ENCODE data around the gene MYL4. TPM values are rescaled to one million over a fixed set of nuclear protein-coding genes. Genes with fewer than 3 reads are reported as not detected.

The MYL4 gene
- polyA plus RNA-seq, 1 experiment, result 0.21 TPM

DNA sequence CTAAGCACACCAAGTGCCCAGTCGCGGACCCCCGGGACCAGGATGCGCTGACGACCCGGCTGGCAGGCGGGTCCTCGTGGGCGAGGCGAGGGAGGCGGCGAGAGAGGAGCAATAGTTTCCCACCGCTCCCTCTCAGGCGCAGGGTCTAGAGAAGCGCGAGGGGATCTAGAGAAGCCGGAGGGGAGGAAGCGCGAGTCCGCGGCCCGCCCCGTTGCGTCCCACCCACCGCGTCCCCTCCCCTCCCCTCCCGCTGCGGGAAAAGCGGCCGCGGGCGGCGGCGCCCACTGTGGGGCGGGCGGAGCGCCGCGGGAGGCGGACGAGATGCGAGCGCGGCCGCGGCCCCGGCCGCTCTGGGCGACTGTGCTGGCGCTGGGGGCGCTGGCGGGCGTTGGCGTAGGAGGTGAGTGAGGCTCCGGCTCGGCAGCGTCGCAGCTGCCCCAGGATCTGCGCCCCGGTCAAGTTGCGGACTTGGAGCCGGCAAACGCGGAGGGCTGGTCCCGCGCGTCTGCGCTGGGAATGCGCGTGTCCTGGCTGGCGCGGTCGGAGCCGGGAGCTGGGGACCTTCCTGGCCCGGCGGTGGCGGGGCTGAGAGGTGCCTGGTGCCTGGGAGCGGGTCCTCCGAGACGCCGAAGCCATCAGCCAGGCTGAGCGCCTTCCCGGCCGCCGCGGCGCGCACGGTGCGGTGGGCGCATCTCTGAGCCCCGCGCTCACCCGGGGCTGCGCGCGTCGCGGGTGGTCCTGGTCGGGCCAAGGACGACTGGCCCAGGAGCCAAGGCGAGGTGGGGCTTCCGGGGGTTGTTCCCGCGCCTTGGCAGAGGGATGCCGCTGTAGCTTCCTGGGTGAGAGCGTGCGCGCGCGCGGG lies 44.6 kb downstream of the MYL4 start, which contains the start of gene ITGB3:
Gene ITGB3 (plus strand): TSS at position 287 of the 862 bp plus-strand sequence. CDS start 35 bp downstream, at position 322.
- TF ChIP-seq CTCF (IDR thresholded peaks at IDR 0.05; ENCODE audit: insufficient read depth, low read depth, low read length), result peak; percentile 45
- H3K27me3 ChIP-seq (ENCODE audit: control insufficient read depth, insufficient read depth, low read length), result no peaks in the 10 kb centered on the region
- CTCF ChIA-PET, result interaction anchor here (0.7 to 2.1 kb wide), 5 partner anchors 10 to 63 kb away, joined by 3 to 7 read pairs (median 4); no protein-coding TSS in a partner anchor
- no peak for DNase-seq (ENCODE audit: low read depth)
- H3K4me3 ChIP-seq (ENCODE audit: low read depth, low read length), result peak within 1 kb of the TSS; percentile 72
- H3K36me3 ChIP-seq (ENCODE audit: control insufficient read depth, insufficient read depth, low read length), result no peaks in the 10 kb centered on the region
- POLR2A ChIA-PET, result no interaction called here

- H3K27me3 ChIP-seq (ENCODE audit: control insufficient read depth, insufficient read depth, low read length), result no peaks in the 10 kb centered on the region
- no peak for TF ChIP-seq CTCF (IDR thresholded peaks at IDR 0.05; ENCODE audit: insufficient read depth, low read depth, low read length)
- POLR2A ChIA-PET, result no interaction called here
- CTCF ChIA-PET, result interaction anchor here (0.7 to 2.1 kb wide), 4 partner anchors 11 to 63 kb away, joined by 3 to 7 read pairs (median 4); no protein-coding TSS in a partner anchor
- no peak for DNase-seq (ENCODE audit: low read depth)
- peak overlapping the region; percentile 72 for H3K4me3 ChIP-seq (ENCODE audit: low read depth, low read length)
- no peaks in the 10 kb centered on the region for H3K36me3 ChIP-seq (ENCODE audit: control insufficient read depth, insufficient read depth, low read length)
Measured at GRCh38 chr17:47254403-47254943, 45.3 kb downstream of the MYL4 start.

DNA sequence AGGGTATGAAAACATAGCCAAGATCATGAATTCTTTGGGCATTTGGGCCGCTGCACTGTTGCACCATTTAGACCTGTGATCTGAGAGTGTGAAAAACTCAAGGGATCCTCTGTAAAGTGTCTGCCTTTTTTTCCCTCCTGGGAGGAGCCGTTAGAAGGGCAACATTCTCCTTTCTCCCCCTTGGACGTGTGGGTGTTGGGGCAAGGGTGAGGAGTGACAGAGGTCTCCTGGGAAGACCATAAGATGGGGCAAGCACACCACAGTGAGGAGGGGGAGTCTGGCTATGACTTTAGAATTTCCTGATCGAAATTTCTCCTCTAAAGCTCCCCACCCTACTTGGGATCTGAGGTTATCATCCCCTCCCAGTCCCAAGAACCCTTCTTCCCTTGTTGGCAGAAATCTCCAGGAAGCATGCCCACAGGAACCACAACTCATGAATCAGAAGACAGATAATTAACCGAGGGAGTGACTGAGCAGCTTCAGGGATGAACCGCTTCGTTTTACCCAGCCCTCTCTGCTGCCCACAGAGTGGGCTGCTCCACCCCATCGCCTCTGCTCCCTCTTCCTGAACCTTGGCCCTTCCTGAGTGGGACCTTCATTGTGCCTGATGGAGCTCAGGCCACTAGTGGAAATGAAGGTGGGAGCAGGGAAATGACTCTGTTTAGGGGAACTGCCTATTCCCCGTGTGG lies 48.6 kb downstream of the MYL4 start:
- Histone ChIP-seq H3K36me3 (ENCODE audit: control insufficient read depth, insufficient read depth, low read length) (no peaks in the 10 kb centered on the region), H3K27me3 (ENCODE audit: control insufficient read depth, insufficient read depth, low read length) (no peaks in the 10 kb centered on the region), H3K4me3 (ENCODE audit: low read depth, low read length) (no peak overlapping the region)
- ChIA-PET POLR2A (interaction anchor here (0.6 to 0.9 kb wide), 2 partner anchors 48 to 350 kb away, joined by 5 to 6 read pairs; no protein-coding TSS in a partner anchor), CTCF (interaction anchor here (1.6 kb wide), 1 partner anchor 58 kb away, joined by 7 read pairs; no protein-coding TSS in a partner anchor)
- no peak for TF ChIP-seq CTCF (IDR thresholded peaks at IDR 0.05; ENCODE audit: insufficient read depth, low read depth, low read length)
- DNase-seq (ENCODE audit: low read depth), result peak; percentile 43

GRCh38 chr17:47262586-47262985 lies 53.4 kb downstream of the MYL4 start:
- POLR2A ChIA-PET, result no interaction called here
- no peaks in the 10 kb centered on the region for H3K36me3 ChIP-seq (ENCODE audit: control insufficient read depth, insufficient read depth, low read length)
- no peak overlapping the region for H3K4me3 ChIP-seq (ENCODE audit: low read depth, low read length)
- CTCF ChIA-PET, result interaction anchor here (1.1 kb wide), 1 partner anchor 13 kb away, joined by 3 read pairs; no protein-coding TSS in a partner anchor
- no peaks in the 10 kb centered on the region for H3K27me3 ChIP-seq (ENCODE audit: control insufficient read depth, insufficient read depth, low read length)
- TF ChIP-seq CTCF (IDR thresholded peaks at IDR 0.05; ENCODE audit: insufficient read depth, low read depth, low read length), result no peak
- DNase-seq (ENCODE audit: low read depth), result no peak
